ENCODE results near the gene GOSR2. TPM values are rescaled to one million over a fixed set of nuclear protein-coding genes. Genes with fewer than 3 reads are reported as not detected.

GOSR2 gene
- total RNA-seq, 1 experiment from 2014 or later, result 53.5 TPM

DNA sequence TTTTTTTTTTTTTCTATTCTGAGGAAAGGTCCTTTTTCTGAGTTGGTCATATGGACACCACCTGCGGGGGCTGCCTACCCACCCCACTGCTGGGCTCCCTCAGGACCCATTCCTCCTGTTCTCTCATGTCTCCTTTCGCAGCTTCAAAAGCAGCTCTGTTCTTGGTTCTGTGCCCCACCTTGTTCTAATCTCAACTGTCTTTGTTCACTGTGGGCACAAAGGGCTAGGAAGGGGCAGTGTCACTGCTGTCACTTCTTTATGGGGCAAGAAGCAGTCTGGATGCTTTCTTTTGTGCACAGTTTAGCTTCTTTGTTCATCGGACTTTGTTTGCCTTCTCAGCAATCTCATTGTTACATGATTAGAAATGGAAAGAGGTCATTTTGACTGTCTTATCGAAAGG is 7.1 kb downstream of the GOSR2 start:
- Histone ChIP-seq H3K14ac (ENCODE audit: insufficient read depth, low read length) (no peak overlapping the region), H3K56ac (ENCODE audit: insufficient read length, low read depth, low read length) (no peak overlapping the region), H2BK15ac (ENCODE audit: low read depth, low read length) (no peak overlapping the region), H2AK5ac (ENCODE audit: insufficient read length, low read length) (no peak overlapping the region), H3K18ac (ENCODE audit: insufficient read length, low read depth, low read length) (no peak overlapping the region), H2BK12ac (ENCODE audit: insufficient read length, low read depth, low read length) (no peak overlapping the region), H2BK5ac (ENCODE audit: insufficient read length, low read length) (no peak overlapping the region), H3K9ac (ENCODE audit: extremely low read depth, insufficient read length, low read length) (no peak overlapping the region), H2BK120ac (ENCODE audit: low read depth, low read length, poor library complexity, severe bottlenecking) (no peak overlapping the region), H3K79me2 (ENCODE audit: insufficient read depth, low read length) (peaks cover 13% of the 10 kb centered on the region; the same call in 1 of the 2 replicates), H3K27ac (ENCODE audit: insufficient read length, low read depth, low read length) (no peak overlapping the region), H3K23me2 (ENCODE audit: insufficient read length, low read depth, low read length, poor library complexity, severe bottlenecking) (no peaks in the 10 kb centered on the region), H4K20me1 (ENCODE audit: control insufficient read depth, insufficient read depth, insufficient read length) (no peaks in the 10 kb centered on the region), H3K23ac (ENCODE audit: insufficient read length, low read depth, low read length) (no peak overlapping the region), H2BK20ac (ENCODE audit: low read depth, low read length, poor library complexity, severe bottlenecking) (no peak overlapping the region), H3K27me3 (ENCODE audit: insufficient read depth, low read length) (no peaks in the 10 kb centered on the region), H4K8ac (replicated peaks; ENCODE audit: insufficient read length, low read depth, low read length) (no peak overlapping the region), H4K5ac (ENCODE audit: insufficient read length, low read depth, low read length) (no peak overlapping the region), H2AFZ (ENCODE audit: low read length) (no peak overlapping the region), H3K4me1 (ENCODE audit: insufficient read depth, low read length) (no peaks in the 10 kb centered on the region), H3T11ph (ENCODE audit: low read length) (no peak overlapping the region), H3K4ac (ENCODE audit: low read depth, low read length) (no peak overlapping the region), H4K91ac (ENCODE audit: insufficient read length, low read depth, low read length) (no peak overlapping the region), H3K4me2 (ENCODE audit: insufficient read depth, insufficient read length, low read length) (no peak overlapping the region), H3K79me1 (ENCODE audit: insufficient read depth, low read depth, low read length, poor library complexity, severe bottlenecking) (peaks cover 11% of the 10 kb centered on the region), H3K9me3 (ENCODE audit: control insufficient read depth, low read depth, low read length) (no peaks in the 10 kb centered on the region)
- no peak for DNase-seq
- no peaks in the 10 kb centered on the region for H3K4me1 Mint-ChIP-seq
- no CpG with 5 or more reads among the region's 4 CpGs for WGBS (ENCODE audit: extremely low coverage, insufficient read length, low lambda C conversion rate)
- no peaks in the 10 kb centered on the region for H3K27me3 Mint-ChIP-seq (ENCODE audit: low read depth)
- no peak for TF ChIP-seq CTCF (conservative IDR thresholded peaks at IDR 0.05)
- H3K27ac Mint-ChIP-seq, result no peak overlapping the region
- H3K36me3 Mint-ChIP-seq (ENCODE audit: insufficient read depth in 1 of 3, low read depth in 3 of 3), result peaks cover 26 to 48% (median 44%) of the 10 kb centered on the region in 3 experiments; a peak in 6 of 7 replicates
- no peak overlapping the region for H3K4me3 Mint-ChIP-seq
- H3K9me3 Mint-ChIP-seq, result no peaks in the 10 kb centered on the region

Measured in H9 (cell line).